Motor neuron (in vitro differentiated cells): Measurements from ENCODE around the gene CIAO2A. TPM values are rescaled to one million over a fixed set of nuclear protein-coding genes. Genes with fewer than 3 reads are reported as not detected.
"Not testable (repeated sequence)": the region's sequence is repeated elsewhere in the genome, so short reads cannot be mapped to it uniquely, and the experiment has no call there.

Experiments used
- ATAC-seq, 8 experiments: fragments of 200-7000 bp; cut with Tn5 transposase; replicated peaks in 6 of 8; 2 replicates each; pipeline ENCODE4 v1.8.0; 2021; ENCODE audit warnings: mild to moderate bottlenecking in 8 of 8, moderate library complexity in 8 of 8
- H3K27ac ChIP-seq, 2 donors: fragments of 250-450 bp; sonication (Bioruptor Pico); 2 replicates each; pipeline ENCODE4 v1.9.0; 2021; ENCODE audit warnings: antibody characterized with exemption in 2 of 2, mild to moderate bottlenecking in 2 of 2, moderate library complexity in 1 of 2
- H3K4me1 ChIP-seq, 2 donors: fragments of 250-450 bp; sonication (Bioruptor Pico); replicated peaks in 1 of 2; 2 replicates each; pipeline ENCODE4 v1.6.1; 2021; ENCODE audit warnings: antibody characterized with exemption in 2 of 2, mild to moderate bottlenecking in 2 of 2, moderate library complexity in 1 of 2
- H3K4me3 ChIP-seq, 5 donors: fragments of 250-450 bp; sonication (Bioruptor Pico); 2 replicates each; pipeline ENCODE4 v1.9.0; 2021; ENCODE audit warnings: antibody characterized with exemption in 5 of 5, mild to moderate bottlenecking in 5 of 5, moderate library complexity in 4 of 5
- WGBS, 10 experiments: fragments of 450-650 bp; shearing (Covaris generic); methylation state at CpG; one replicate each; pipeline ENCODE4 v1.0.0; 2022; 5-methylcytosine and 5-hydroxymethylcytosine counted together
- in situ Hi-C, 9 experiments: fragments of 400-800 bp; cut with MboI; loops; one replicate each; pipeline ENCODE4 v1.15.0; 2021; ENCODE audit warnings: low sequenced_read_pairs in 9 of 9, low pct_unique_long_range_greater_than_20kb in 2 of 9; ENCODE audit not compliant: unreplicated experiment in 9 of 9
- total RNA-seq, 8 experiments: library from RNA; unstranded; fragments of 300-600 nt; gene quantifications; 2 replicates each; pipeline versions ENCODE4 v1.2.3 to v1.2.4, GENCODE V29; 2022

Gene CIAO2A
- total RNA-seq, 8 experiments from 2014 or later = 42.0 to 106 (median 74.5) TPM

GRCh38 chr15:64089543-64090280 is 3.9 kb downstream of the CIAO2A start:
- H3K4me3 ChIP-seq = no peak overlapping the region
- in situ Hi-C loops = no loop called here
- H3K27ac ChIP-seq = no peak overlapping the region
- H3K4me1 ChIP-seq = peaks cover 4 to 13% of the 10 kb centered on the region in 2 donors
- WGBS, 10 experiments = 83 to 100% (median 97%) methylated on average over 1 to 12 of the region's 12 CpGs; no CpG with 5 or more reads in 1 of the 10 experiments
- no peak for ATAC-seq

- Histone ChIP-seq H3K27ac (no peak overlapping the region), H3K4me1 (no peaks in the 10 kb centered on the region), H3K4me3 (no peak overlapping the region)
- in situ Hi-C loops = no loop called here
- WGBS, 10 experiments = 0 to 100% (median 59%) methylated on average over 1 to 3 of the region's 3 CpGs
- ATAC-seq = no peak
These were observed 10.9 kb downstream of the CIAO2A start for GRCh38 chr15:64082757-64083156.

GRCh38 chr15:64073496-64073895 is 20.1 kb downstream of the CIAO2A start:
- ATAC-seq, H3K4me3 ChIP-seq, H3K4me1 ChIP-seq, H3K27ac ChIP-seq: not testable (repeated sequence)
- 80 to 100% (median 100%) methylated on average over 1 to 2 of the region's 2 CpGs; no CpG with 5 or more reads in 3 of the 10 experiments for WGBS, 10 experiments
- in situ Hi-C loops = loop anchor here in 3 of 9 experiments (25.0 kb wide), 2 partner anchors 311 to 336 kb away; no protein-coding TSS in a partner anchor

GRCh38 chr15:64072812-64073211 is 20.8 kb downstream of the CIAO2A start:
- no peak overlapping the region for H3K4me3 ChIP-seq
- in situ Hi-C loops = loop anchor here in 3 of 9 experiments (25.0 kb wide), 2 partner anchors 311 to 336 kb away; no protein-coding TSS in a partner anchor
- ATAC-seq = no peak
- H3K27ac ChIP-seq = no peak overlapping the region
- WGBS, 10 experiments = 93 to 100% (median 100%) methylated on average over 1 to 2 of the region's 2 CpGs; no CpG with 5 or more reads in 2 of the 10 experiments
- H3K4me1 ChIP-seq = no peaks in the 10 kb centered on the region

- WGBS, 10 experiments = 29 to 100% (median 93%) methylated on average over 1 to 3 of the region's 4 CpGs; no CpG with 5 or more reads in 1 of the 10 experiments
- no peak overlapping the region for H3K27ac ChIP-seq
These were observed 21.5 kb downstream of the CIAO2A start for GRCh38 chr15:64071931-64072765.

GRCh38 chr15:64070965-64071851 is 22.4 kb downstream of the CIAO2A start:
- in situ Hi-C loops = loop anchor here in 3 of 9 experiments (25.0 kb wide), 2 partner anchors 309 to 334 kb away; no protein-coding TSS in a partner anchor
- H3K4me1 ChIP-seq = no peaks in the 10 kb centered on the region
- ATAC-seq = peak in 7 of 8 experiments; percentile 75 to 88 (median 84)
- no peak overlapping the region for H3K27ac ChIP-seq
- 14 to 96% (median 82%) methylated on average over 1 to 7 of the region's 8 CpGs for WGBS, 10 experiments
- H3K4me3 ChIP-seq = no peak overlapping the region

More at GRCh38 chr15:64071931-64072765, 21.5 kb downstream of the CIAO2A start:
- ATAC-seq = peak in 2 of 8 experiments; percentile 6 to 13
- Histone ChIP-seq H3K4me3 (no peak overlapping the region), H3K4me1 (no peaks in the 10 kb centered on the region)
- in situ Hi-C loops = loop anchor here in 3 of 9 experiments (25.0 kb wide), 2 partner anchors 310 to 335 kb away; no protein-coding TSS in a partner anchor

- WGBS, 10 experiments = 80 to 100% (median 100%) methylated on average over 1 to 3 of the region's 3 CpGs; no CpG with 5 or more reads in 2 of the 10 experiments
- no peak overlapping the region for H3K4me3 ChIP-seq
- ATAC-seq = no peak
These were observed 23.5 kb downstream of the CIAO2A start for GRCh38 chr15:64070106-64070505.

GRCh38 chr15:64068133-64068532 is 25.5 kb downstream of the CIAO2A start:
- no peak overlapping the region for H3K27ac ChIP-seq
- in situ Hi-C loops = loop anchor here in 5 of 9 experiments (10.0 to 25.0 kb wide), 4 partner anchors 306 to 331 kb away; no protein-coding TSS in a partner anchor
- no peak for ATAC-seq
- no peaks in the 10 kb centered on the region for H3K4me1 ChIP-seq
- 0 to 85% (median 54%) methylated on average over 1 to 4 of the region's 4 CpGs; no CpG with 5 or more reads in 3 of the 10 experiments for WGBS, 10 experiments
- no peak overlapping the region for H3K4me3 ChIP-seq

More at GRCh38 chr15:64070106-64070505, 23.5 kb downstream of the CIAO2A start:
- in situ Hi-C loops = loop anchor here in 3 of 9 experiments (25.0 kb wide), 2 partner anchors 308 to 333 kb away; no protein-coding TSS in a partner anchor
- no peaks in the 10 kb centered on the region for H3K4me1 ChIP-seq
- no peak overlapping the region for H3K27ac ChIP-seq

GRCh38 chr15:64067564-64068030 is 26.0 kb downstream of the CIAO2A start:
- Histone ChIP-seq H3K27ac (no peak overlapping the region), H3K4me3 (no peak overlapping the region), H3K4me1 (no peaks in the 10 kb centered on the region)
- in situ Hi-C loops = loop anchor here in 5 of 9 experiments (10.0 to 25.0 kb wide), 4 partner anchors 305 to 330 kb away; no protein-coding TSS in a partner anchor
- peak; percentile 23 to 91 (median 76) for ATAC-seq
- 0 to 64% (median 35%) methylated on average over 1 to 6 of the region's 11 CpGs; no CpG with 5 or more reads in 2 of the 10 experiments for WGBS, 10 experiments

GRCh38 chr15:64066451-64066850 is 27.2 kb downstream of the CIAO2A start:
- no peak for ATAC-seq
- in situ Hi-C loops = loop anchor here in 5 of 9 experiments (10.0 to 25.0 kb wide), 4 partner anchors 304 to 329 kb away; no protein-coding TSS in a partner anchor
- no peak overlapping the region for H3K27ac ChIP-seq
- no peaks in the 10 kb centered on the region for H3K4me1 ChIP-seq
- H3K4me3 ChIP-seq = no peak overlapping the region
- WGBS, 10 experiments = 0 to 100% (median 59%) methylated on average over 1 of the region's 1 CpG; no CpG with 5 or more reads in 2 of the 10 experiments

- no peak overlapping the region for H3K27ac ChIP-seq
- 94 to 100% methylated on average over 2 to 14 of the region's 29 CpGs; no CpG with 5 or more reads in 8 of the 10 experiments for WGBS, 10 experiments
- H3K4me1 ChIP-seq = no peaks in the 10 kb centered on the region
- no peak for ATAC-seq
- no peak overlapping the region for H3K4me3 ChIP-seq
- in situ Hi-C loops = loop anchor here in 5 of 9 experiments (10.0 to 25.0 kb wide), 4 partner anchors 298 to 323 kb away; no protein-coding TSS in a partner anchor
These were observed 32.9 kb downstream of the CIAO2A start for GRCh38 chr15:64060716-64061115.
